ENCODE measurements around the gene KIF22.

DNA sequence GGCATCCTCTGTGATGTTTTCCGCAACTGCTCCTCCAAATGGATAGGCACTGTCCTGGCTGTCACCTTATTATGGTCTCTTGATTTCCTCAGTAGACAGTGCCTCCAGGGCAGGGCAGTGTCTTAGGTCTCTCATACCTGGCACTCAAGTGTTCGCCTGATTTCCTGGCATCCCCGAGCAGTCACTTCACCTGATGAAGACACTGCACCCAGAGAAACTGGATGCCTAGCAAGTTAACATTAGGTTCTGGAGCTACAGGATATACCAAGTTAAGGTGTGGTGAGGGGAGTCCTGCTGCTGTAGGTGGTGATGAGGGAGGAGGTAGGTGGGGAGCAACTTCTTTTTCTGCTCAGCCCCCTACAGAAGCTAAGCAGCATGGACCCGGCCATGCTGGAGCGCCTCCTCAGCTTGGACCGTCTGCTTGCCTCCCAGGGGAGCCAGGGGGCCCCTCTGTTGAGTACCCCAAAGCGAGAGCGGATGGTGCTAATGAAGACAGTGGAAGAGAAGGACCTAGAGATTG, 11.9 kb downstream of the KIF22 start:
- TF ChIP-seq, protein P1, sequence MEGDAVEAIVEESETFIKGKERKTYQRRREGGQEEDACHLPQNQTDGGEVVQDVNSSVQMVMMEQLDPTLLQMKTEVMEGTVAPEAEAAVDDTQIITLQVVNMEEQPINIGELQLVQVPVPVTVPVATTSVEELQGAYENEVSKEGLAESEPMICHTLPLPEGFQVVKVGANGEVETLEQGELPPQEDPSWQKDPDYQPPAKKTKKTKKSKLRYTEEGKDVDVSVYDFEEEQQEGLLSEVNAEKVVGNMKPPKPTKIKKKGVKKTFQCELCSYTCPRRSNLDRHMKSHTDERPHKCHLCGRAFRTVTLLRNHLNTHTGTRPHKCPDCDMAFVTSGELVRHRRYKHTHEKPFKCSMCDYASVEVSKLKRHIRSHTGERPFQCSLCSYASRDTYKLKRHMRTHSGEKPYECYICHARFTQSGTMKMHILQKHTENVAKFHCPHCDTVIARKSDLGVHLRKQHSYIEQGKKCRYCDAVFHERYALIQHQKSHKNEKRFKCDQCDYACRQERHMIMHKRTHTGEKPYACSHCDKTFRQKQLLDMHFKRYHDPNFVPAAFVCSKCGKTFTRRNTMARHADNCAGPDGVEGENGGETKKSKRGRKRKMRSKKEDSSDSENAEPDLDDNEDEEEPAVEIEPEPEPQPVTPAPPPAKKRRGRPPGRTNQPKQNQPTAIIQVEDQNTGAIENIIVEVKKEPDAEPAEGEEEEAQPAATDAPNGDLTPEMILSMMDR (conservative IDR thresholded peaks at IDR 0.05; ENCODE audit: low read depth, low read length), result no peak
- TF ChIP-seq EZH2 (IDR thresholded peaks at IDR 0.05; ENCODE audit: low read length, unreplicated experiment), result no peak

Measured in PC-3 (cell line).